GM06990 (cell line): Measurements from ENCODE around the gene RUNX3.

Experiments used
- DNase-seq: peaks from one replicate; pipeline ENCODE4 v3.0.0-alpha.2; 2011; ENCODE audit not compliant: insufficient read length; ENCODE audit errors: extremely low read depth
- H3K27me3 ChIP-seq: replicated peaks from 2 replicates; pipeline ENCODE4 v1.6.0; 2011; ENCODE audit warnings: low read length; ENCODE audit not compliant: control insufficient read depth, insufficient read depth
- H3K36me3 ChIP-seq: 2 replicates; pipeline ENCODE4 v1.5.1; 2011; ENCODE audit warnings: low read length; ENCODE audit not compliant: control insufficient read depth, insufficient read depth
- H3K4me3 ChIP-seq: replicated peaks from 2 replicates; pipeline ENCODE4 v1.5.1; 2011; ENCODE audit warnings: low read depth, mild to moderate bottlenecking, control low read depth, low read length
- CTCF ChIP-seq: IDR thresholded peaks from 2 replicates; pipeline ENCODE4 v1.5.1; 2011; ENCODE audit warnings: low read length, control low read depth, mild to moderate bottlenecking, inconsistent platforms; ENCODE audit not compliant: insufficient read depth, poor library complexity, severe bottlenecking

Gene RUNX3

GRCh38 chr1:24972221-24972914, 42.3 kb upstream of the RUNX3 start:
- Histone ChIP-seq H3K36me3 (no peaks in the 10 kb centered on the region), H3K4me3 (no peak overlapping the region), H3K27me3 (no peaks in the 10 kb centered on the region)
- no peak for TF ChIP-seq CTCF
- DNase-seq: no peak

GRCh38 chr1:24970926-24971875, 41.1 kb upstream of the RUNX3 start:
- DNase-seq: no peak
- no peaks in the 10 kb centered on the region for H3K36me3 ChIP-seq
- TF ChIP-seq CTCF: no peak

GRCh38 chr1:24970399-24970753, 40.3 kb upstream of the RUNX3 start:
- H3K4me3 ChIP-seq: no peak overlapping the region

More at GRCh38 chr1:24970926-24971875, 41.1 kb upstream of the RUNX3 start:
- H3K27me3 ChIP-seq: no peaks in the 10 kb centered on the region
- H3K4me3 ChIP-seq: no peak overlapping the region

GRCh38 chr1:24969596-24970398, 39.7 kb upstream of the RUNX3 start:
- DNase-seq: no peak
- Histone ChIP-seq H3K36me3 (no peaks in the 10 kb centered on the region), H3K4me3 (no peak overlapping the region), H3K27me3 (no peaks in the 10 kb centered on the region)
- TF ChIP-seq CTCF: no peak

More at GRCh38 chr1:24970399-24970753, 40.3 kb upstream of the RUNX3 start:
- no peak for DNase-seq
- no peak for TF ChIP-seq CTCF
- Histone ChIP-seq H3K36me3 (no peaks in the 10 kb centered on the region), H3K27me3 (no peaks in the 10 kb centered on the region)

- Histone ChIP-seq H3K27me3 (no peaks in the 10 kb centered on the region), H3K36me3 (no peaks in the 10 kb centered on the region), H3K4me3 (no peak overlapping the region)
- no peak for DNase-seq
- no peak for TF ChIP-seq CTCF
Observed at GRCh38 chr1:24968941-24969585, 39.0 kb upstream of the RUNX3 start.
